ENCODE measurements around the gene SYTL3.

- TF ChIP-seq ZNF274 (IDR thresholded peaks at IDR 0.05; ENCODE audit: low read depth, low read length) = no peak
- no peak for TF ChIP-seq SUZ12 (IDR thresholded peaks at IDR 0.05; ENCODE audit: extremely low read depth, insufficient read depth, insufficient read length)
Observed at GRCh38 chr6:158660333-158660754, 10.5 kb downstream of the SYTL3 start.

Measured in NT2/D1 (cell line).